Astrocyte of the spinal cord (primary cell): ENCODE results near the gene ZACN.
A peak's percentile ranks its signal among the peaks of the same experiment; 100 is the strongest.
"Not testable (repeated sequence)": the region's sequence is repeated elsewhere in the genome, so short reads cannot be mapped to it uniquely, and the experiment has no call there.

Experiments
- DNase-seq: peaks from one replicate; pipeline ENCODE4 v3.0.0; 2011; ENCODE audit warnings: low read depth, low spot score
- H3K4me3 ChIP-seq: 2 replicates; pipeline ENCODE4 v1.5.1; 2011; ENCODE audit warnings: low read depth, mild to moderate bottlenecking, low read length, moderate library complexity
- CTCF ChIP-seq: IDR thresholded peaks from 2 replicates; pipeline ENCODE4 v1.5.1; 2012; ENCODE audit warnings: low read depth, mild to moderate bottlenecking, low read length, inconsistent platforms
- in situ Hi-C: cut with HindIII; loops from 2 replicates; pipeline ENCODE4 v1.10.0; 2017; ENCODE audit warnings: low sequenced_read_pairs

ZACN gene

GRCh38 chr17:76074390-76075363 lies 4.3 kb upstream of the ZACN start, which contains the start of gene GALR2:
GALR2 (plus strand) TSS chr17:76074781; CDS start chr17:76074884, 103 bp downstream.
- DNase-seq = no peak
- no peak for TF ChIP-seq CTCF
- in situ Hi-C loops = no loop called here
- H3K4me3 ChIP-seq = no peak within 1 kb of the TSS

GRCh38 chr17:76075364-76076145 lies 3.4 kb upstream of the ZACN start:
- peak; percentile 18 for TF ChIP-seq CTCF
- DNase-seq = no peak
- in situ Hi-C loops = no loop called here
- no peak overlapping the region for H3K4me3 ChIP-seq

- TF ChIP-seq CTCF = no peak
- in situ Hi-C loops = no loop called here
- no peak overlapping the region for H3K4me3 ChIP-seq
- DNase-seq = no peak
Measured at GRCh38 chr17:76076146-76076764, 2.7 kb upstream of the ZACN start.

GRCh38 chr17:76076765-76077583 lies 2.0 kb upstream of the ZACN start:
- in situ Hi-C loops = no loop called here
- no peak for TF ChIP-seq CTCF
- no peak for DNase-seq
- no peak overlapping the region for H3K4me3 ChIP-seq

GRCh38 chr17:76077584-76078110 lies 1.3 kb upstream of the ZACN start:
- TF ChIP-seq CTCF = no peak
- in situ Hi-C loops = no loop called here
- DNase-seq = no peak
- no peak overlapping the region for H3K4me3 ChIP-seq

- in situ Hi-C loops, DNase-seq, H3K4me3 ChIP-seq: not testable (repeated sequence)
Measured at GRCh38 chr17:76078370-76078769, 612 bp upstream of the ZACN start.
